ENCODE measurements around the gene ETS2. TPM values are rescaled to one million over a fixed set of nuclear protein-coding genes. Genes with fewer than 3 reads are reported as not detected.

The ETS2 gene
- total RNA-seq, 6 experiments from 2014 or later = 23.2 to 33.3 (median 29.0) TPM

DNA sequence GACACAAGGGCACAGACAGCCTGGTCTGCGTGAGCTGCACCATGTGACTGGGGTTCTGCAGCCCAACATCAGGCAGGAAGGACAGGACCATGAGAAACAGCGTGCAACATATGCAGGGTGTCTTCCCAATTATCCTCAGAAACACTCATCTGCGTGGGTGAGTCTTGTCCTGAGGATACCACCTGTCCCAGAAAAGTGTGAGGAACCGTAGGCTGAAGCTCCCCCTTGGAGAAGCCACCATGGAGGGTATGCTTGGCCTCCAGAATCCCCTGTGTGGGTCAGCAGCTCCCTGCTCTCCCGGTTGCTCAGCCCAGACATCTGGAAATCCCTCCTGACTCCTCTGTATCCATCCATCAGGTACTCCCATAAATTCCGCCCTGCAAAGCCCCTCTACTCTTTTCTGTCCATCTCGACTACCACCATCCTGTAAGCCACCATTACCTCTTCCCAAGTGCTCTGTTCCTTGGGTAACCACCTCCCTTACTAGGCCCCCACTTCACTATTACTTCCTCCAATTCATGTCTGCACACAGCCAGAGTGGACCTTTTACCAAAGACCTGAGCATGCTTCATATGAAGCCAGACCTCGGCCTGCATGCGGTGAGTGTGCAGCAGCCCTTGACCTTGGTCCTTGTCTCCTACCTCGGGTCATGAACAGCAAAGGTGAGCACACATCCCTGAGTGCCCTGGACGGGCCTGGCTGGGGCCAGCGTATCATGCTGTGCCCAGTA is 33.0 kb downstream of the ETS2 start:
- H3K9me3 Mint-ChIP-seq = no peaks in the 10 kb centered on the region
- no peak for DNase-seq
- peak overlapping the region; percentile 62 for H3K4me3 Mint-ChIP-seq
- peak overlapping the region; percentile 92 for H3K27ac Mint-ChIP-seq
- H3K36me3 Mint-ChIP-seq (ENCODE audit: low read depth) = no peaks in the 10 kb centered on the region
- H3K4me1 Mint-ChIP-seq (ENCODE audit: low read depth) = peaks cover 48% of the 10 kb centered on the region
- TF ChIP-seq, protein P1, sequence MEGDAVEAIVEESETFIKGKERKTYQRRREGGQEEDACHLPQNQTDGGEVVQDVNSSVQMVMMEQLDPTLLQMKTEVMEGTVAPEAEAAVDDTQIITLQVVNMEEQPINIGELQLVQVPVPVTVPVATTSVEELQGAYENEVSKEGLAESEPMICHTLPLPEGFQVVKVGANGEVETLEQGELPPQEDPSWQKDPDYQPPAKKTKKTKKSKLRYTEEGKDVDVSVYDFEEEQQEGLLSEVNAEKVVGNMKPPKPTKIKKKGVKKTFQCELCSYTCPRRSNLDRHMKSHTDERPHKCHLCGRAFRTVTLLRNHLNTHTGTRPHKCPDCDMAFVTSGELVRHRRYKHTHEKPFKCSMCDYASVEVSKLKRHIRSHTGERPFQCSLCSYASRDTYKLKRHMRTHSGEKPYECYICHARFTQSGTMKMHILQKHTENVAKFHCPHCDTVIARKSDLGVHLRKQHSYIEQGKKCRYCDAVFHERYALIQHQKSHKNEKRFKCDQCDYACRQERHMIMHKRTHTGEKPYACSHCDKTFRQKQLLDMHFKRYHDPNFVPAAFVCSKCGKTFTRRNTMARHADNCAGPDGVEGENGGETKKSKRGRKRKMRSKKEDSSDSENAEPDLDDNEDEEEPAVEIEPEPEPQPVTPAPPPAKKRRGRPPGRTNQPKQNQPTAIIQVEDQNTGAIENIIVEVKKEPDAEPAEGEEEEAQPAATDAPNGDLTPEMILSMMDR (IDR thresholded peaks at IDR 0.05) = no peak
- peaks cover 5% of the 10 kb centered on the region for H3K27me3 Mint-ChIP-seq (ENCODE audit: insufficient read depth)

DNA sequence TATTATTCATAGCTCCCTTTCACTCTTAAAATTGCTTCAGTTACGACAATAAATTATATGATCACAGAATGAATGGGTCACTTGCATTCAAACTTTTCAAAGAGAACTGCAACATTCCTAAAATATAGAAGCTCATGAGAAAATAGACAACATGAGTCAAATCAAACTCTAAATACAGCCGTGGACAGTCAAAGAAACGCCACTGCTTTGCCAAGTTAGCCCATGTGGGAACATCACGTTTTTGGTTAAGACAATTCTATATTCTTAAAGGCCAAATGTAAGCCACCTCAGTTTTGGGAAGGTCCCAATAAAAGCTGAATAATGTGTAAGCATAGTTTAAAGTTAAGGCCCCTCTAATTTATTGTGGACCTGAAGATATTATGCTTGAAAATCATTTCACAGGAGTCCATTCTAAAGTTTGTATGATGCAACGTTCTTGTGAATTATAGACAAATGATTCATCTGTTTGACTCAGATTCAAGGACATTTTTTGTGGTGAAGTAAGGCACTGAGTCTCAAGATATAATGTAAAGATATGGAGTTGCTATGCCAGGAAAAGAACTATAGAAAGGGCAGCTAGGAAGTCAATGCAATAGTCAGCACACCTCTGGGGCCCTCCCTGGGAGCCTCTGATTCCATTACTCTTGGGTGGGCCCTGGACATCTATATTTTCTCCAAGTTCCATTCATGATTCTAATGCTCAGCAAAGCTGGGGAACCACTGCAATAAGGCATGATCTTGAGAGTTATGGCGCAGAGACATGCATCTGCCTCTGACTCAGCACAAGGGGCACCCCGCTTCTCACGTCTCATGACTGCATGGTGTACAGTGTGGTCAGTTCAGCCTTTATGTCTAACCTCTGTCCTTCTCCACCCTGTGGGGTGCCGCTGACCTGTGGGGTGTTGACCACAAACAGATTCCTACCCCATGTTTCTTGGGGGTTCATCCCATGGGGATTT is 33.9 kb downstream of the ETS2 start:
- Mint-ChIP-seq H3K9me3 (no peaks in the 10 kb centered on the region), H3K27me3 (ENCODE audit: insufficient read depth) (peaks cover 5% of the 10 kb centered on the region), H3K27ac (peak overlapping the region; percentile 92), H3K4me1 (ENCODE audit: low read depth) (peaks cover 57% of the 10 kb centered on the region), H3K4me3 (peak overlapping the region; percentile 62), H3K36me3 (ENCODE audit: low read depth) (no peaks in the 10 kb centered on the region)
- DNase-seq = peak; percentile 92
- TF ChIP-seq, protein P1 (IDR thresholded peaks at IDR 0.05) = no peak

DNA sequence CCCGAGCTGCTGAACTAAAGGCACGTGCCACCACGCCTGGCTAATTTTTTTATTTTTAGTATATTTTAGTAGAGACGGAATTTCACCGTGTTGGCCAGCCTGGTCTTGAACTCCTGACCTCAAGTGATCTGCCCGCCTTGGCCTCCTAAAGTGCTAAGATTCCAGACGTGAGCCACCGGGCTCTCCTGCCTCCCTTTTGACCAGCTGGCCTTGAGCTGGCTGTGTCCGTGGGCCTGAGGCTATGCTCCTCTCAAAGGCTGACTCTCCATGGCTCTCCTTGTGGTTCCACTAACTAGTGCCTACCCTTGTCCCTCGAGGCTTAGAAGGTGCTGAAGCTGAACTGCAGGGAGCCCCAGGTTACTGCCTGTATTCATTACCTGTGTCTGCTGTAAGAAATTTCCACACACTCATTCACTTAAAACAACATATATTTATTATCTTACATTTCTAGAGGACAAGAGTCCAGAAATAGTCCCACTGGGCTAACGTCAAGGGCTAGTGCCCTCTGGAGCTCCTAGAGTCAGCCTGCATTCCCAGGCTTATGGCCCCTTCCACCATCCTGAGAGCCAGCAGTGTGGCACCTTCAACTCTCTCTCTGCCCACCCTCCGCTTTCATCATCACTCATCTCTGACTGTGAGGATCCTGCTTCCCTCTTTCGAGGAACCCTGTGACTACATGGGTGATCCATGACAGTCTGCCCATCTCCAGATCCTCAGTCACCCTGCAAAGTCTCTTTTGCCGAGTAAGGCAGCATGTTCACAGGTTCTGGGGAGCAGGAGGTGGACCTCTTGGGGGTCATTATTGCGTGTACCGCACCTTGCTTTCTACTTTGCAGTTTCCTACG is 34.9 kb downstream of the ETS2 start:
- H3K27ac Mint-ChIP-seq = peak overlapping the region; percentile 92
- peaks cover 61% of the 10 kb centered on the region for H3K4me1 Mint-ChIP-seq (ENCODE audit: low read depth)
- no peaks in the 10 kb centered on the region for H3K36me3 Mint-ChIP-seq (ENCODE audit: low read depth)
- no peaks in the 10 kb centered on the region for H3K9me3 Mint-ChIP-seq
- peak overlapping the region; percentile 47; the same call in 1 of the 2 replicates for H3K4me3 Mint-ChIP-seq
- TF ChIP-seq, protein P1 (IDR thresholded peaks at IDR 0.05) = no peak
- DNase-seq = no peak
- peaks cover 5% of the 10 kb centered on the region for H3K27me3 Mint-ChIP-seq (ENCODE audit: insufficient read depth)

DNA sequence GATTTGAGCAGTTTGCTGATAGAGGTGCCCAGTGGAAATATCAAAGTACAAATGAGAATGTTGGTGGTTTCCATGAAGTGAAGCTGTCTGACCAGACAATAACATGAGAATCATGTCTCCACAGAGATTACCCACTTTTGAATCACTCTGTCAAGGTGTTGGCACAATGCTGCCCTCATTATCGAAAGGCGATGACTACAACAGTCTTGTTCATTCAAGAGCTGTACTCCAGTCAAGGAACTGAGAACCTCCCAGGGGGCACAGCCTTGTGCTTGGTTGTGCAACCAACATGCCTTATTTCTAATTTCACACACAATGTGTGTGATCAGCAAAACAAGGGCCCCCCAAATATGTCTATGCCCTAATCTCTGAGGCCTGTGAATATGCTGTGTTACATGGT is 35.7 kb downstream of the ETS2 start:
- TF ChIP-seq, protein P1 (IDR thresholded peaks at IDR 0.05) = no peak
- H3K27ac Mint-ChIP-seq = peak overlapping the region; percentile 92; the same call in 1 of the 2 replicates
- no peak overlapping the region for H3K4me3 Mint-ChIP-seq

DNA sequence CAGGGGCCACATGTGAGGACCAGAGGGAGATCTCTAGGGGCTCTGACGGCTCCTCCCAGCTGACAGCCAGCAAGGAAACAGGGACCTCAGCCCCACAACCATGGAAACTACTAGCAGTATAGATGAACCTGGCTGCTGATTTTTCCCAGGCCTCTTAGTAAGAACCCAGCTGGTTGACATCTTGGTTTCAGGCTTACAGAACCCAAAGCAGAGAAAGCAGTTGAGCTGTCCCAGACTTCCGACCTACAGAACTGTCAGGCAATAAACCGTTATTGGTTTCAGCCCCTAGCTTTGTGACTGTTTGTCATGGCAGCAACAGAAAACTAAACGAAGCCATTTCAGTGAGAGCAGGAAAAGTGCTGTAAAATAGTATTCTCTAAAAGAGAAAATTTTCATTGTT is 36.4 kb downstream of the ETS2 start:
- H3K27ac Mint-ChIP-seq = no peak overlapping the region
- TF ChIP-seq, protein P1 (IDR thresholded peaks at IDR 0.05) = no peak
- H3K4me3 Mint-ChIP-seq = no peak overlapping the region
- H3K27me3 Mint-ChIP-seq (ENCODE audit: insufficient read depth) = peaks cover 5% of the 10 kb centered on the region
- peaks cover 61% of the 10 kb centered on the region for H3K4me1 Mint-ChIP-seq (ENCODE audit: low read depth)
- H3K36me3 Mint-ChIP-seq (ENCODE audit: low read depth) = no peaks in the 10 kb centered on the region
- H3K9me3 Mint-ChIP-seq = no peaks in the 10 kb centered on the region
- DNase-seq = no peak

More for the DNA sequence above, 35.7 kb downstream of the ETS2 start:
- H3K9me3 Mint-ChIP-seq = no peaks in the 10 kb centered on the region
- H3K27me3 Mint-ChIP-seq (ENCODE audit: insufficient read depth) = peaks cover 5% of the 10 kb centered on the region
- DNase-seq = no peak
- no peaks in the 10 kb centered on the region for H3K36me3 Mint-ChIP-seq (ENCODE audit: low read depth)
- peaks cover 61% of the 10 kb centered on the region for H3K4me1 Mint-ChIP-seq (ENCODE audit: low read depth)

All from HFFc6 (cell line).